GM13976 (cell line): ENCODE measurements around the gene TBC1D22A.

Experiments used
- DNase-seq: peaks from one replicate; pipeline ENCODE4 v3.0.0; 2012; ENCODE audit warnings: low spot score
- in situ Hi-C: fragments of 300-500 bp; cut with MboI; formaldehyde crosslinking; loops from one replicate; pipeline ENCODE4 v1.12.0; 2022; ENCODE audit warnings: low sequenced_read_pairs, mixed read lengths, inconsistent platforms; ENCODE audit not compliant: unreplicated experiment
- TF ChIP-seq, protein P1 (sequence below): IDR thresholded peaks from 2 replicates; pipeline ENCODE4 v1.5.1; 2012; ENCODE audit warnings: borderline replicate concordance, mild to moderate bottlenecking; ENCODE audit not compliant: insufficient read depth; ENCODE audit errors: extremely low read depth, missing control alignments, control extremely low read depth

The TBC1D22A gene

GRCh38 chr22:47061226-47061625, 298.8 kb downstream of the TBC1D22A start:
- in situ Hi-C loops, result no loop called here
- DNase-seq, result no peak
- TF ChIP-seq, protein P1, sequence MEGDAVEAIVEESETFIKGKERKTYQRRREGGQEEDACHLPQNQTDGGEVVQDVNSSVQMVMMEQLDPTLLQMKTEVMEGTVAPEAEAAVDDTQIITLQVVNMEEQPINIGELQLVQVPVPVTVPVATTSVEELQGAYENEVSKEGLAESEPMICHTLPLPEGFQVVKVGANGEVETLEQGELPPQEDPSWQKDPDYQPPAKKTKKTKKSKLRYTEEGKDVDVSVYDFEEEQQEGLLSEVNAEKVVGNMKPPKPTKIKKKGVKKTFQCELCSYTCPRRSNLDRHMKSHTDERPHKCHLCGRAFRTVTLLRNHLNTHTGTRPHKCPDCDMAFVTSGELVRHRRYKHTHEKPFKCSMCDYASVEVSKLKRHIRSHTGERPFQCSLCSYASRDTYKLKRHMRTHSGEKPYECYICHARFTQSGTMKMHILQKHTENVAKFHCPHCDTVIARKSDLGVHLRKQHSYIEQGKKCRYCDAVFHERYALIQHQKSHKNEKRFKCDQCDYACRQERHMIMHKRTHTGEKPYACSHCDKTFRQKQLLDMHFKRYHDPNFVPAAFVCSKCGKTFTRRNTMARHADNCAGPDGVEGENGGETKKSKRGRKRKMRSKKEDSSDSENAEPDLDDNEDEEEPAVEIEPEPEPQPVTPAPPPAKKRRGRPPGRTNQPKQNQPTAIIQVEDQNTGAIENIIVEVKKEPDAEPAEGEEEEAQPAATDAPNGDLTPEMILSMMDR, result no peak

GRCh38 chr22:47062126-47062525, 299.7 kb downstream of the TBC1D22A start:
- no peak for DNase-seq
- TF ChIP-seq, protein P1, result no peak
- in situ Hi-C loops, result no loop called here

DNA sequence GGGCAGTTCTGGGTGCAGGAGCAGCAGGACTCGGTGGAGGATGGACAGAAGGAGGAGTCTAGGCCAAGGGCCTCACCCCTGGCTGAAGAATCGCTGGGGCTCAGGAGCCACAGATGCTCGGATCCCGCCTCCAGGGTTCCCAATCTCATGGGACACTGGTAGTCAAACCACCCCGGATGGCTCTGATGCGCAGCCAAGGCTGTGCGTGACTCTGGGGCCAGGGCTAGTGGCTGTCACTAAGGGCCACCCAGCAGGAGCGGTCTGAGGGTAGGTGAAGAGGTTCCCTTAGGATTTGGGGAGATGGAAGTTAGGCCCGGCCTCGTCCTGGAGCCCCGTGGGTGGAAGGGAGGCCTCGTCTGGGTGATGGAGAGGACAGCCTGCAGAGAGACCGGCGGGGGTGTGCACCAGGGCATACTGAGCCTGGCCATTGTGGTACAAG, 300.6 kb downstream of the TBC1D22A start:
- DNase-seq, result no peak
- in situ Hi-C loops, result no loop called here
- TF ChIP-seq, protein P1, result no peak

GRCh38 chr22:47063606-47064005, 301.2 kb downstream of the TBC1D22A start:
- TF ChIP-seq, protein P1, result no peak
- in situ Hi-C loops, result no loop called here
- no peak for DNase-seq

- TF ChIP-seq, protein P1, result no peak
- no peak for DNase-seq
- in situ Hi-C loops, result no loop called here
These were observed 301.6 kb downstream of the TBC1D22A start for GRCh38 chr22:47064016-47064415.

GRCh38 chr22:47064416-47064815, 302.0 kb downstream of the TBC1D22A start:
- in situ Hi-C loops, result no loop called here
- no peak for DNase-seq
- TF ChIP-seq, protein P1, result no peak
